ENCODE measurements around the gene WSCD2. TPM values are rescaled to one million over a fixed set of nuclear protein-coding genes. Genes with fewer than 3 reads are reported as not detected.

Gene WSCD2
- total and polyA plus RNA-seq, 5 donors = 0.39 to 5.4 (median 0.51) TPM

GRCh38 chr12:108143144-108143543 is 14.1 kb downstream of the WSCD2 start:
- intact Hi-C loops (cut with DNase I) = no loop called here
- 75% methylated on average over 1 of the region's 1 CpG for WGBS
- no peaks in the 10 kb centered on the region for H3K27me3 ChIP-seq (ENCODE audit: control insufficient read depth, insufficient read depth)

GRCh38 chr12:108144080-108144479 is 15.0 kb downstream of the WSCD2 start:
- Histone ChIP-seq H3K4me3 (ENCODE audit: low read length) (no peak overlapping the region), H3K27ac (ENCODE audit: low read length) (no peak overlapping the region), H3K4me1 (ENCODE audit: control insufficient read depth, insufficient read depth, low read length) (peaks cover 2% of the 10 kb centered on the region), H3K9me3 (ENCODE audit: control insufficient read depth, low read length) (no peaks in the 10 kb centered on the region), H3K27me3 (ENCODE audit: control insufficient read depth, insufficient read depth) (no peaks in the 10 kb centered on the region)
- no peak for ATAC-seq
- intact Hi-C loops (cut with DNase I) = no loop called here
- no peak for DNase-seq
- 77% methylated on average over 8 of the region's 8 CpGs for WGBS

More at GRCh38 chr12:108143144-108143543, 14.1 kb downstream of the WSCD2 start:
- H3K4me1 ChIP-seq (ENCODE audit: control insufficient read depth, insufficient read depth, low read length) = peaks cover 2% of the 10 kb centered on the region
- ATAC-seq = no peak
- no peak for DNase-seq
- no peaks in the 10 kb centered on the region for H3K9me3 ChIP-seq (ENCODE audit: control insufficient read depth, low read length)
- H3K4me3 ChIP-seq (ENCODE audit: low read length) = no peak overlapping the region
- H3K27ac ChIP-seq (ENCODE audit: low read length) = no peak overlapping the region

GRCh38 chr12:108145011-108145410 is 15.9 kb downstream of the WSCD2 start:
- Histone ChIP-seq H3K27ac (ENCODE audit: low read length) (no peak overlapping the region), H3K27me3 (ENCODE audit: control insufficient read depth, insufficient read depth) (no peaks in the 10 kb centered on the region), H3K4me1 (ENCODE audit: control insufficient read depth, insufficient read depth, low read length) (peaks cover 2% of the 10 kb centered on the region), H3K9me3 (ENCODE audit: control insufficient read depth, low read length) (no peaks in the 10 kb centered on the region), H3K4me3 (ENCODE audit: low read length) (no peak overlapping the region)
- DNase-seq (no peak), ATAC-seq (no peak)
- 54% methylated on average over 2 of the region's 2 CpGs for WGBS
- intact Hi-C loops (cut with DNase I) = no loop called here

- ATAC-seq = no peak
- 52% methylated on average over 6 of the region's 6 CpGs for WGBS
- Histone ChIP-seq H3K9me3 (ENCODE audit: control insufficient read depth, low read length) (no peaks in the 10 kb centered on the region), H3K4me1 (ENCODE audit: control insufficient read depth, insufficient read depth, low read length) (peaks cover 2% of the 10 kb centered on the region), H3K27me3 (ENCODE audit: control insufficient read depth, insufficient read depth) (no peaks in the 10 kb centered on the region), H3K27ac (ENCODE audit: low read length) (no peak overlapping the region), H3K4me3 (ENCODE audit: low read length) (no peak overlapping the region)
- intact Hi-C loops (cut with DNase I) = no loop called here
- no peak for DNase-seq
These were observed 17.2 kb downstream of the WSCD2 start for GRCh38 chr12:108146035-108146893.

- H3K9me3 ChIP-seq (ENCODE audit: control insufficient read depth, low read length) = no peaks in the 10 kb centered on the region
- peak; percentile 45 to 60 for ATAC-seq
These were observed 18.2 kb downstream of the WSCD2 start for GRCh38 chr12:108147279-108147678.

GRCh38 chr12:108148521-108149074 is 19.5 kb downstream of the WSCD2 start:
- DNase-seq (no peak), ATAC-seq (no peak)
- H3K4me3 ChIP-seq (ENCODE audit: low read length) = no peak overlapping the region
- peaks cover 2% of the 10 kb centered on the region for H3K4me1 ChIP-seq (ENCODE audit: control insufficient read depth, insufficient read depth, low read length)
- no peaks in the 10 kb centered on the region for H3K27me3 ChIP-seq (ENCODE audit: control insufficient read depth, insufficient read depth)
- 73% methylated on average over 3 of the region's 3 CpGs for WGBS
- intact Hi-C loops (cut with DNase I) = no loop called here
- H3K9me3 ChIP-seq (ENCODE audit: control insufficient read depth, low read length) = no peaks in the 10 kb centered on the region
- H3K27ac ChIP-seq (ENCODE audit: low read length) = no peak overlapping the region

More at GRCh38 chr12:108147279-108147678, 18.2 kb downstream of the WSCD2 start:
- Histone ChIP-seq H3K4me3 (ENCODE audit: low read length) (no peak overlapping the region), H3K27me3 (ENCODE audit: control insufficient read depth, insufficient read depth) (no peaks in the 10 kb centered on the region), H3K27ac (ENCODE audit: low read length) (no peak overlapping the region), H3K4me1 (ENCODE audit: control insufficient read depth, insufficient read depth, low read length) (peaks cover 2% of the 10 kb centered on the region)
- WGBS = 68% methylated on average over 5 of the region's 5 CpGs
- intact Hi-C loops (cut with DNase I) = no loop called here
- no peak for DNase-seq

GRCh38 chr12:108150436-108150835 is 21.3 kb downstream of the WSCD2 start:
- Histone ChIP-seq H3K4me1 (ENCODE audit: control insufficient read depth, insufficient read depth, low read length) (peaks cover 2% of the 10 kb centered on the region), H3K27ac (ENCODE audit: low read length) (no peak overlapping the region), H3K4me3 (ENCODE audit: low read length) (no peak overlapping the region), H3K9me3 (ENCODE audit: control insufficient read depth, low read length) (no peaks in the 10 kb centered on the region), H3K27me3 (ENCODE audit: control insufficient read depth, insufficient read depth) (no peaks in the 10 kb centered on the region)
- no peak for DNase-seq
- no peak for ATAC-seq
- intact Hi-C loops (cut with DNase I) = no loop called here
- WGBS = 85% methylated on average over 7 of the region's 7 CpGs

GRCh38 chr12:108151533-108152169 is 22.6 kb downstream of the WSCD2 start:
- no peak for ATAC-seq
- intact Hi-C loops (cut with DNase I) = no loop called here
- peaks cover 3% of the 10 kb centered on the region for H3K4me1 ChIP-seq (ENCODE audit: control insufficient read depth, insufficient read depth, low read length)

GRCh38 chr12:108152170-108152538 is 23.1 kb downstream of the WSCD2 start:
- WGBS = 84% methylated on average over 4 of the region's 4 CpGs
- intact Hi-C loops (cut with DNase I) = no loop called here
- ATAC-seq = no peak
- Histone ChIP-seq H3K27ac (ENCODE audit: low read length) (no peak overlapping the region), H3K4me3 (ENCODE audit: low read length) (no peak overlapping the region), H3K9me3 (ENCODE audit: control insufficient read depth, low read length) (no peaks in the 10 kb centered on the region), H3K4me1 (ENCODE audit: control insufficient read depth, insufficient read depth, low read length) (peaks cover 2% of the 10 kb centered on the region), H3K27me3 (ENCODE audit: control insufficient read depth, insufficient read depth) (no peaks in the 10 kb centered on the region)
- DNase-seq = no peak

More at GRCh38 chr12:108151533-108152169, 22.6 kb downstream of the WSCD2 start:
- H3K4me3 ChIP-seq (ENCODE audit: low read length) = no peak overlapping the region
- DNase-seq = no peak
- no peak overlapping the region for H3K27ac ChIP-seq (ENCODE audit: low read length)
- 54% methylated on average over 12 of the region's 12 CpGs for WGBS
- no peaks in the 10 kb centered on the region for H3K9me3 ChIP-seq (ENCODE audit: control insufficient read depth, low read length)
- H3K27me3 ChIP-seq (ENCODE audit: control insufficient read depth, insufficient read depth) = no peaks in the 10 kb centered on the region

GRCh38 chr12:108156717-108157116 is 27.6 kb downstream of the WSCD2 start:
- intact Hi-C loops (cut with DNase I) = no loop called here
- Histone ChIP-seq H3K27ac (ENCODE audit: low read length) (no peak overlapping the region), H3K9me3 (ENCODE audit: control insufficient read depth, low read length) (no peaks in the 10 kb centered on the region), H3K4me1 (ENCODE audit: control insufficient read depth, insufficient read depth, low read length) (peaks cover 4% of the 10 kb centered on the region), H3K4me3 (ENCODE audit: low read length) (no peak overlapping the region), H3K27me3 (ENCODE audit: control insufficient read depth, insufficient read depth) (no peaks in the 10 kb centered on the region)
- 49% methylated on average over 5 of the region's 5 CpGs for WGBS
- DNase-seq = no peak
- peak in 1 of 2 donors; percentile 46 for ATAC-seq

GRCh38 chr12:108157870-108158459 is 28.9 kb downstream of the WSCD2 start:
- H3K27ac ChIP-seq (ENCODE audit: low read length) = no peak overlapping the region

More at GRCh38 chr12:108157870-108158459, 28.9 kb downstream of the WSCD2 start:
- DNase-seq (no peak), ATAC-seq (peak in 1 of 2 donors; percentile 51)
- no peaks in the 10 kb centered on the region for H3K9me3 ChIP-seq (ENCODE audit: control insufficient read depth, low read length)
- no peaks in the 10 kb centered on the region for H3K27me3 ChIP-seq (ENCODE audit: control insufficient read depth, insufficient read depth)
- 43% methylated on average over 8 of the region's 8 CpGs for WGBS
- intact Hi-C loops (cut with DNase I) = no loop called here
- H3K4me1 ChIP-seq (ENCODE audit: control insufficient read depth, insufficient read depth, low read length) = peaks cover 4% of the 10 kb centered on the region
- no peak overlapping the region for H3K4me3 ChIP-seq (ENCODE audit: low read length)
